ENCODE results near the gene MIGA1.
A peak's percentile ranks its signal among the peaks of the same experiment; 100 is the strongest.
"Not testable (repeated sequence)": the region's sequence is repeated elsewhere in the genome, so short reads cannot be mapped to it uniquely, and the experiment has no call there.

Gene MIGA1, protein sequence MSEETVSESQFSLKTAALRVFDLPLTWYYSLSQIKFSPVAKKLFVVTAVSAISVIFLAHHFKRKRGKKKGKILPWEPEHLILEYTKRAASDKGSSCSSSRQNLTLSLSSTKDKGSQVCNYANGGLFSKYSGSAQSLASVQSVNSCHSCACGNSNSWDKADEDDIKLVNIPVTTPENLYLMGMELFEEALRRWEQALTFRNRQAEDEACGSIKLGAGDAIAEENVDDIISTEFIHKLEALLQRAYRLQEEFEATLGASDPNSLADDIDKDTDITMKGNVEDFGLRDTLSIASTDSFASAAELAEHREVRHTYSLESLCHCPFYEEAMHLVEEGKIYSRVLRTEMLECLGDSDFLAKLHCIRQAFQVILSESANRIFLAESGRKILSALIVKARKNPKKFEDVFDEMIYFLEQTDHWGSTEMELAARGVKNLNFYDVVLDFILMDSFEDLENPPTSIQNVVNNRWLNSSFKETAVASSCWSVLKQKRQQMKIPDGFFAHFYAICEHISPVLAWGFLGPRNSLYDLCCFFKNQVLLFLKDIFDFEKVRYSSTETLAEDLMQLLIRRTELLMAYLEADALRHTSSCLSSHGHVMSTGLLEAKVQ

DNA sequence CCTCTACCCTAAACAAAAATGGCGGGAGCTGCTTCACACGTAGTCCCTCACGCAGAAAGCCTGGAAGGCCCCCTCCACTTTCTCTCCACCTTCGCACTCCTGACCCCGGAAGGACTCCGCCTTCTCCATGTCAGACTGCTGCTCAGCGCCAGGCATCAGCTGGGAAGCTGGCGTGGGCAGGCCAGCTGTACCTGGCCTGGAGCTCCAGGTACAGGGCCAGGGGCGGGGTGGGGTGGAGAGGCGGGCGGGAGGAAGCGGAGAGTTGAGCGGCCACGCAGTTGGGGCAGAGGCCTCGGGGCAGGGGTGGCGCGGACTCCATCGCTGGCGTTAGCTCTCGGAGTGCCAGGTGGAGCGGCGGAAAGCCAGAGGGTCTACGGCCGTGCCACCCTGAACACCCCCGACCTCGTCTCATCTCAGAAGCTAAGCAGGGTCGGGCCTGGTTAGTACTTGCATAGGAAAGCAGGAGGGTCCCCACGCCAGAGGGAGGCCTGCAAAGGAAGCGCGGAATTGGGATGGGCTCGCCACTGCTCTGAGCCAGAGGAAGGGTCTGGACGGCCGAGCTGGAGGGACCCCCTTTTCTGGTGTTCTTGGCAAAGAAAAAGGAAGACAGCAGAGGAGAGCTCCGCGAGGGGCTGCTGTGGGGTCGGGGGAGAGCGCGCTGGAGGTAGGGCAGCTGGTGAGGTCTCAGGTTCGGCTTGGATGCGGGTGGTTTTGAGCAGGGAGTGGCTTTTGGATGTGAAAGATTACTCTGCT is at the start of gene MIGA1:
Gene MIGA1, plus strand, starts transcription at position 121 of the 753 bp plus-strand sequence. CDS start 3,604 bp downstream, outside the sequence.
- peak; percentile 99 for DNase-seq

DNA sequence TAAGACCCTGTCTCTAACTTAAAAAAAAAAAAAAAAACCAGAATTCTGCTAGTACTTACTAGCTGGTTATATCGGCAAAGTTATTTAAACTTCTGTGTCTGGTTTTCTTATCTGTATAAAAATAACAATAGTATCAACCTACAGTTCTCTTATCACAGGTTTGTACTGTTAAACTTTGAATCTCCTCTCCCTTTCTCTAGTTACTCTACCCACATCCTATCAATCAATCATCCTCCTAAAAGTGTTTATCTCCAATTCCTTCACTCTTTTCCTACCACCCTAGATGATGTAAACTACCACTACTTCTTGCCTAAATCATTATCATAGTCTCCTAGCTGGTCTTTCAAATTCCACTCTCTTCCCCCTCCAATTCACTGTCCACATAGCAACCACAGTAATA is 47.4 kb upstream of the MIGA1 start:
- DNase-seq = no peak

DNA sequence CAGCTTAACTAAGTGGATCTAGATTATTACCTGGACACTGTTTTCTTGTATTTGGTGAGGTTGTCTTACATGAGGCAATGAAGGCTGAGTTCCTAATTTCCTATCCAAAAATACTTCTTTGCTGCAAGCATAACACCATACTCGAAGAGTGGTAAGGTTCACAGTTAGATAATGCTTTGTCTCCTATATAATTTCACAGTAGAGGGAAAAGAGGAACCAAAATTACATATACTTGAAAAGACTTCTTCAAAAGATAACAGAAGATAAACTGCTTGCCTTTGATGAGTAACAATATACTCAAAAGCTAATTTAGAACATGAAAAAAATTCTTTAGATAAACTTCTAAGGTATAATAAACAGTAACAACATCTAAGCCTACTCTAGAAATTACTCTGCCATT is 40.2 kb upstream of the MIGA1 start:
- DNase-seq = no peak

DNA sequence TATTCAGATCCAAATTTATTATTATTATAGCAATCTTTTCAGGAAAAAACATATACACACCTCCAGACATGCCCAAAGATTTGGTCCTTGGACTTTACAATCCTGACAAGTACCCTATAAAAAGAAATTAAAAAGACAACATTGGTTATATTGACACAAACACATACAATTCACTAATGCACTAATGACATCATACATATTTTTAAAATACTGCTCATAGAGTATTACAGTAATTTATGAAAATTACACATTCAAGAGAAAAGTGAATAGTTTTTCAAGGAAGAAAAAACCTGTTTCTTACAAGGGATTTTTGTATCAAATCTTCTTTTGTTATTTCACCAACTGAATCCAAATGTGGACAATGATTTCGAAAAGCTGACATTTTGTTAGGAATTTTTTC is 38.1 kb upstream of the MIGA1 start:
- no peak for DNase-seq

DNA sequence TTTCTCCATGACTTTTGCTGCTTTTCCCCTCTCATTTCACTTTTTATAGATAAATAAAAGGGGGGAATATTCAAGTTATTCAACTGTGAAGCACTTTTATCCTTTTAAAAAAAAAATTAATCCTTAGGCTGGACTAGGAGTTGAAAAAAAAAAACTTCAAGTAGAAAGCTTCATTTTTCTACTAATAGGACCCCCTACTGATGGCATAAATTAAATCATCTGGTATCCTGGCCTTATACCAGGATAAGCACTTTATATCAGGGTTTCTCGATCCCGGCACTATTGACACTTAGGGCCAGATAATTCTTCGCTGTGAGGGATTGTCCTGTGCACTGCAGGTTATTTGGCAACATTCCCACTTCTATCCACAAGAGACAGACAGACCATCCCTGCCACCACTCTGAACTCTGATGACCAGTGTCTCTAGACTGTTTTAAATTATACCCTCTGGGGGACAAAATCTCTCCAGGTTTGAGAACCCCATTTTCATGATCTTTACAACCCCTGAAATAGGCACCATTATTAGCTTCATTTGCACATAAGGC is 37.4 kb upstream of the MIGA1 start:
- no peak for DNase-seq

DNA sequence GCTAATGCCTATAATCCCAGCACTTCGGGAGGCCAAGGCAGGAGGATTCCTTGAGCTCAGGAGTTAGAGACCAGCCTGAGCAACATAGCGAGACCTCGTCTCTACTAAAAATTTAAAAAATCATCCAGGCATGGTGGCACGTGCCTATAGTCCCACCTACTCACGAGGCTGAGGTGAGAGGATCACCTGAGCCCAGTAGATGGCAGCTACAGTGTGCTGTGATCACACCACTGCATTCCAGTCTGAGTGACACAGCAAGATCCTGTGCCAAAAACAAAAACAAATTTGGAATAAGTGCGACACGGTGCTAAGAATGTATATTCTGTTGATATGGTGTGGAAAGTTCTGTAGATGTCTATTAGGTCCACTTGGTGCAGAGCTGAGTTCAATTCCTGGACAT is 34.9 kb upstream of the MIGA1 start:
- no peak for DNase-seq

DNA sequence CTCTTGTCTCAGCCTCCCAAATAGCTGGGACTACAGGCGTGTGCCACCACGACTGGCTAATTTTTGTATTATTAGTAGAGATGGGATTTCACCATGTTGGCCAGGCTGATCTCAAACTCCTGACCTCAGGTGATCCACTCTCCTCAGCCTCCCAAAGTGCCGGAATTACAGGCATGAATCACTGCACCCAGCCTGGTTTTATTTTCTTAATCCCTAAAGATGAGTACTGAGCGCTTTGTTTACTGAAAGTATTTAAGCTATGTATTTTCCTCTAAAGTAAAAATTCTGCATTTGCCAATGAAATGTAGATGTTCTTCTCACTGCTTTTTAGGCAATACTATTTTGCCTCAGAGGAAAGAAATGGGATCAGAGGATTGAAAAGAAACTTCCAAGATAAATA is 30.0 kb upstream of the MIGA1 start:
- DNase-seq = not testable (repeated sequence)

DNA sequence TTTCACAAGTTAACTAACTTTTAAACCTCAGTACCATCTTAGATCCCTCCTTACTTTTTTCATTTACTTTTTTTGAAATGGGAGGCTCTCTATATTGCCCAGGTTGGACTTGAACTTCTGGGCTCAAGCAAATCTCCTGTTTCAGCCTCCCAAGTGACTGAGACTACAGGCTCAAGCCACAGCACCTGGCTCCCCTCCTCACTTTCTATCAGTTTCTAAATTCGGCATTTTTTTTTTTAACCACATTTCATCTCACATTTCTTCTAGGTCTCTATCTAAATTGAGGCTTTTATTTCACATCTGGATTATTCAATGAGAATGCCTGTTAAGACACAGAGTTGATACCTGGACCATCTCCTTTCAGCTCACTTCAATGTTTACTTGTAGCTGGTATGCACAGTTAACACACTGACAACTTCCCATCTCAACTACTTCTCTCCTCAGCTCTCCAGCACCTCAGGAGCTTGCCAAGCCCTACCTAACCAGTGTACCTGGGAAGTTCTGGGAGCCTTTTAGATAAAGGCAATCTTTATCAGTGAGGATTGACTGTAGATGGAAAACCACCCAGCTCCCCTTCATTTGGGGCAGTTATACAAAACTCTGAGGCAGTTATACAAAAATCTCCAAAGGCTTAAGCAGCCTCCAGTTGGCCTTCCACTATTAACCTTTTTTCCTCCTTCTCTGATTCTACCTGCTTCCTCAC is 23.2 kb upstream of the MIGA1 start:
- DNase-seq = no peak

DNA sequence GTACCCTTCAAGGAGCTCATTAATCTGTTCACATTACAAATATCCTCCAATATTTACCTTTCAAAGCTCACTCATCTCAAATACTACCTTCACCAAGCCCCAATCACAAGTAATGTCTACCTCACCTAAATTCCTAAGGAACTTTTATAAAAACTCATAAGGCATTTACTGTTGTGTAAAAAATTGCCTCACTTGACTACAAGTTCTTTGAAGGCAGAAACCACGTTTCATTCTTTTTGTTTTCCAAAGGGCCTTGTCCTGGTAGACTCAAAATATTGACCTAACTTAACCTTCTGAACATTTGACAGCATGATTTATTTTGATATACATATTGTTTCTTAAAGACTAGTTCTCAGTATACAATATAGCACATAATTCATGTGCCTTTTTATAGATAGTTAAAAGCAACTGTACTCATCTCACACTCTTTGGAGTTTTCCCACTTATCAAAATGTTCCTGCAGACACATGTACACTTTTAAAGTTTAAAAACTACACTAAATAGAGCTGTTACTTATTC is 22.3 kb upstream of the MIGA1 start:
- no peak for DNase-seq

DNA sequence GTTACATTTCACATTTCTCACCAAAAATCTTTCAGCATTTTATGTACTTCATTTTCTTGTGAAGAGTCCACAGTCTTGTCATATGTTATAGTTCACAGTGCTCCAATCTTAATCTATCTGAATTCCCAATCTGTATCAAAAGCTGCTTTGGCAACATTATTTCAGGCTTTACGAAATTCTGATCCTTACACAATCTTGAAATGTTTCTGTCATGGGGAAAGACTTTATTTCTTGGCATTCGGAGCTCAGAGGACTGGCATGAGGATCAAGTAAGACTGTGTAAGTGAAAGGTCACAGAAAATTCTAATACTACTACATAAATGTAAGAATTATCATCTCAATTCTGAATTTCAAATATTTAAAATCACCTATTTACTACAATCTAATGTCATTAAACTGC is 21.8 kb upstream of the MIGA1 start:
- DNase-seq = no peak

DNA sequence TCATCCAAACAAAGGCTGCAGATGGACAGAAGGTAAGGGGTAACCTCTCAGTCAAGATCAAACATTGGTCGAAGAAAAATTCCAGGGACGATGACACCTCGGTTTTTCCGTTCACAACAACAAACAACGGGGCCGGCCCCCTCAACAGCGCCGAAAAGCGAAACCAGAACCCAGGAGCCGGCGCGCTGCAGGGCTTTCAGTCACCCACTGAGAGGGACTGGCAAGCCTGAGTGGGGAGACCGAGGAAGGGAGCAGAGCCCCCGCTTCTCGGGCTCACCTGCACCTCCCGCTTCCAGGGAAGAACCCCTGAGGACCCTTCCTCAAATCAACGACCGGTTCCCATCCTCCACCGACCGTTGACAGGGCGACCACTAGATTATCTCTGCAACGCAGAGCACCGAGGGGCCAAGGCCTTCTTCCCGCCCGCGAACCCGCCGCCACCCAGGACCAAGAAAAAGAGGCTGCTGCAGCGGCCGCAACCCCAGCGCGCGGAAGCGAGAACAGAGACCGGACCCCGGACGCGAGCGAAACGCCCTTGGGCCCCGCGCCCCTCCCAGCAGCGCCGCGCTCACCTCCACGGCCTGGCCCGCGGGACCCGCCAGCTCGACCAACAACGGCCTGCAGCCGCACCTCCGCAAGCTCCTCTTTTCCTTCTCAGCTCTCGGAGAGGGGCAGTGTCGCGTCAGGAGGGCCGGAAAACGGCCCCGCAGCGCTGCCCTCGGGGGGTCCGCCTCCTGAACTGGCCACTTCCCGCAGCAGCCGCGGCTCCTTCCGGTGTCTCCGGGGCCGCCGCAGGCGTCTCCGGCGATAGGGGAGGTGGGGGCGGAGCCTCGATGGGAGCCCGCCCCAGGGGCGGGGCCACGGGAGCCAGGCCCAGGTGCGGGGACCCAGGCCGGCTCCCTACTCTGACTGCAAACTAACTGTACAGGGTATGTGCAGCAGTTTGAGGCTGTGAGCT is 20.1 kb upstream of the MIGA1 start, which contains the start of gene USP33:
Gene USP33, minus strand, starts transcription at position 782 of the 958 bp plus-strand sequence. CDS start 18,155 bp downstream, outside the sequence.
- peak; percentile 93 for DNase-seq

DNA sequence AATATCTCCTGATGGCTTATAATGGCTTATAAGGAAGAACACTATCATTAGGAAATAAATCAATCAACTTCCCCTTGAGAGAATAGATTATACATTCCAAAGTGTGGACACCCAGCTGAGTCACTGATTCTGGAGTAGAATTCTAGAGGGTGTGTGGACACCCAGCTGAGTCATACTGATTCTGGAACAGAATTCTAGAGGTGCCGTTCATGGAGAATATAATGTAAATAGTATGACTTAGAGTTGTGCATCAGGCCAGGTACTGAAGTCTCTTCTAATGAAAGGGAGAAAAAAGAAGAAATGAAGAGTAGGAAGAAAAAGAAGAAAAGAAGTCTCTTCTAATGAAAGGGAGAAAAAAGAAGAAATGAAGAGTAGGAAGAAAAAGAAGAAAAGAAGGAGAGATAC is 17.4 kb upstream of the MIGA1 start:
- no peak for DNase-seq

DNA sequence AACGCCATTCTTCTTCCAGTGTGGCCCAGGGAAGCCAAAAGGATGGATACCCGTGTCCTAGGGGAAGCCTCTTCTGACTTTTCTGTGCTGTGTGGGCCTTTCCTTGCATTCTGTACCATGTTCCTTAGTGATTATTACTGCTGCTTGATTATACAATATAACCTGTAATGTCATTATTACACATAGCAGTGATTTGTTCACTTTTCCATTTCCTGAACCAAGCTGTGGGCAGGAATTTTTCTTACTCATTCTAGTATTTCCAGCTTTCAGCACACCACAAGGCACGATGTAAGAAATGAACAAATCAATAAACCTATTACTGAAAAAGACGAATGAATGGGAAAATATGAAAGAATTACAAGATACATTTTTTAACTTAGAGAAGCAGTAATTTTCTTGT is 11.4 kb upstream of the MIGA1 start:
- no peak for DNase-seq

DNA sequence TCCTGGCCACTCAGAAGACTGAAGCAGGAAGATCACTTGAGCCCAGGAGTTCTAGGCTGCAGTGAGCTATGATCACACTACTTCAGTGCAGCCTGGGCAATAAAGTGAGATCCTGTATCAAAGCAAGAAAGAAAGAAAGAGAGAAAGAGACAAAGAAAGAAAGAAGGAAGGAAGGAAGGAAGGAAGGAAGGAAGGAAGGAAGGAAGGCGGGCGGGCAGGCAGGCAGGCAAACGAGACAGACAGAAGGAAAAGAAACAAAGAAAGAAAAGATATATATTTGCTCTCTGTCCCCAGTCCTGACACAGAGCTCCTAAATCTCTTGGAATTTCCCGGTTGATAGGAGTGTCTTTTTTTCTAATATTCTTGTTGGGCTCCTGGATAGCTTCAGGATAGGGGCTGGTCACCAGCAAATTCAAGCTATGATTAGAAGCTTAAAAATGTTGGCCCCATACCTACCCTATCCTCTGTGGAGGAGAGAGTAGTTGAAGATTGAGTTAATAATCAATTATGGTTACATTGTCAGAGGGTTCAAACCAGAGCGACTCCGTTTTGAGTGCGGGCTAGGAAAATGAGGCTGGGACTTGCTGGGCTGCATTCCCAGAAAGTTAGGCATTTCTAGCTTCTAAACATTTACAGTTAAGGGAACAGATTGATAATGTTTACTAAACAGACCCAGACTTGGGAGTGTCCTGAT is 3.3 kb upstream of the MIGA1 start:
- no peak for DNase-seq

DNA sequence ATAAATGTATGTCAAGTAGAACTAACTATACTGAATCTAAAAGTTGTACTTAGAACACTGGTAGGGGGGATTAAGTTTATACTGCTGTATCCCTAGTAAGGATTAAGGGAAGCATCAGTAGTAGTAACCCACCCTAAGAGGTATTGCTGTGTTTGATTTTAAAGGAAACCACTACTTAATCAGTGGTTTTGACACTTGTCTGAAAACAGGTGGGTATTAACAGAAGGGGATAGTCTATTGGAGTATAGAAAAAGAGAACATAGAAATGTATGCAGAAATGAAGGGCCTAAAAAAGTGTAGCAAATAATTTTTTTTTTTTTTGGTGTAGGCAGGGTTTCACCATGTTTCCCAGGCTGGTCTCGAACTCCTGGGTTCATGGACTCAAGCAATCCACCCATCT is 2.2 kb downstream of the MIGA1 start:
- DNase-seq = no peak

DNA sequence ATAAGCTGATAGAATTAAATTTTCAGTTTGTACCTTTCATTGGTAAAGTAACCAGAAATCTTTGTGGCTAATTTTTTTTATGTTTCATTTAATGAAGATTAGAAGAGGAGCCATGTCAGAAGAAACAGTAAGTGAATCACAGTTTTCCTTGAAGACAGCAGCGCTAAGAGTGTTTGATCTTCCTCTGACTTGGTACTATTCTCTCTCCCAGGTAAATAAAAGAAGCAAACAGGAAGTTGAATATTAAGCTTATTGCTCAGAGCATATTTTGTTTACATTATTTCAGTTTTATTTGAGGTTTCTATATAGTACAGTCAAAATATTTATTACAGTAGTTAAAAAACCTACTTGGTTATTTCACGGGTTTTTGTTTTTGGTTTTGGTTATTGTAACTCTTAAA is 3.7 kb downstream of the MIGA1 start:
- DNase-seq = no peak

DNA sequence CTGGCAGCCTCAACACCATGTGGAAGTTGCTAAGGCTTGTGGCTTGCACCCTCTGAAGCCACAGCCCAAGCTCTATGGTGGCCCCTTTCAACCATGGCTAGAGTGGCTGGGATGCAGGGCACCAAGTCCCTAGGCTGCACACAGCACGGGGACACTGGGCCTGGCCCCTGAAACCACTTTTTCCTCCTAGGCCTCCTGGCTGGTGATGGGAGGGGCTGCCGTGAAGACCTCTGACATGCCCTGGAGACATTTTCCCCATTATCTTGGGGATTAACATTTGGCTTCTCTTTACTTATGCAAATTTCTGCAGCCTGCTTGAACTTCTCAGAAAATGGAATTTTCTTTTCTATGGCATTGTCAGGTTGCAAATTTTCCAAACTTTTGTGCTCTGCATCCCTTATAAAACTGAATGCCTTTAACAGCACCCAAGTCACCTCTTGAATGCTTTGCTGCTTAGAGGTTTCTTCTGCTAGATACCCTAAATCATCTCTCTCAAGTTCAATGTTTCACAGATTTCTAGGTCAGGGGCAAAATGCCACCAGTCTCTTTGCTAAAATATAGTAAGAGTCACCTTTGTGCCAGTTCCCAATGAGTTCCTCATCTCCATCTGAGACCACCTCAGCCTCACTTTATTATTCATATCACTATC is 6.8 kb downstream of the MIGA1 start:
- not testable (repeated sequence) for DNase-seq

DNA sequence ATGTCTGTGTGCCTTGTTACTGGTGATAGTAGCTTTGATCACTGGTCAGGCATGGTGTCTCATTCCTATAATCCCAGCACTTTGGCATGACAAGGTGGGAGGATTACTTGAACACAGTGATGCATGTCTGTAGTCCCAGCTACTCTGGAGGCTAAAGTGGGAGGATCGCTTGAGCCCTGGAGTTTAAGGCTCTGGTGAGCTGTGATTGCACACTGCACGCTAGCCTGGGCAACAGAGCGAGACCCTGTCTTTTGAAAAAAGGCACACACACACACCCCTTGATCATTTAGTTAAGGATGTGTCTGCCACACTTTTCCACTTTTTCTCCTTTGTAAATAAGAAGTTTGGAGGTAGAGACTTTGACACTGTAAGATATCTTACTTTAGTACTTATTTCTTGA is 15.1 kb downstream of the MIGA1 start:
- DNase-seq = no peak

DNA sequence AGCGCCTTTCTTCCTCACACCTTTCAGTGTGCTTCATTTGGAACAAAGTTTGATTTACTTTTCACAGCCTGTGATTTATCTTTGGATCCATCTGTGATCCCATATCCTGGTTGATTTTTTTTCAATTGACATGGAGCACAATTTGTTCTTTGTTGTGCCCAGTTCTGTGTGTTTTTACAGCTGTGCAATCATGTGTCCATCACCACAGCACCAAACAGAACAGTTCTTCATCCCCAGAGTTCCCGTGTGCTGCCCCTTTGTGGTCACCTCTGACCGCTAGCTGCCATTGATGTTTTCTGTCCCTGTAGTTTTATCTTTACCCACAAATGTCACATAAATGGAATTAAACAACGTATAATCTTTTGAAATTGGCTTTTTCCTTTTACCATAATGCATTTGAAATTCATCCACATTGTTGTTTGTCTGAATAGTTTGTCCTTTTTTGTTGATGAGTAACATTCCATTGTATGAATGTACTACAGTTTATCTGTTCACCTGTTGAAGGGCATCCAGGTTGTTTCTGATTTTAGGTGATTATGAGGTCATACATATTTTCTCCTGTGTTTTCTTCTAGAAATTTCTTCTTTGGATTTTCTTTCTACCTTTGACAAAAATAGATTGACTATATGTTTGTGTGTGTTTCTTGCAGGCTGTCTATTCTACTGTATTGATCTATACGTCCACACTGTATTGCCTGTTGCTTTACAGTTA is 17.4 kb downstream of the MIGA1 start:
- no peak for DNase-seq

DNA sequence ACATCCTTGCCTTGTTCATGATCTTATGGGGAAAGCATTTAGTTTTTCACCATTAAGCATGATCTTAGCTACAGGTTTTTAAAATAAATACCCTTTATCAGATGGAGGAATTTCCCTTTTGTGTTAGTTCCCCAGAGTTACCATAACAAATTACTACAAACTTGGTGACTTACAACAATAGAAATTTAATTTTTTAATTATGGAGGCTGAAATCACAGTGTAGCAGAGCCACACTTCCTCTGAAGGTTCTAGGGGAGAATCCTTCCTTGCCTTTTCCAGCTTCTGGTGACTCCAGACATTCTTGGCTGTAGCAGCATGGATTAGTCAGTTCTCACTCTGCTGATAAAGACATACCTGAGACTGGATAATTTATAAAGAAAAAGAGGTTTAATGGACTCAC is 18.5 kb downstream of the MIGA1 start:
- no peak for DNase-seq
